ENCODE results near the gene ZNF483.
"Not testable (repeated sequence)": the region's sequence is repeated elsewhere in the genome, so short reads cannot be mapped to it uniquely, and the experiment has no call there.

ZNF483 gene

DNA sequence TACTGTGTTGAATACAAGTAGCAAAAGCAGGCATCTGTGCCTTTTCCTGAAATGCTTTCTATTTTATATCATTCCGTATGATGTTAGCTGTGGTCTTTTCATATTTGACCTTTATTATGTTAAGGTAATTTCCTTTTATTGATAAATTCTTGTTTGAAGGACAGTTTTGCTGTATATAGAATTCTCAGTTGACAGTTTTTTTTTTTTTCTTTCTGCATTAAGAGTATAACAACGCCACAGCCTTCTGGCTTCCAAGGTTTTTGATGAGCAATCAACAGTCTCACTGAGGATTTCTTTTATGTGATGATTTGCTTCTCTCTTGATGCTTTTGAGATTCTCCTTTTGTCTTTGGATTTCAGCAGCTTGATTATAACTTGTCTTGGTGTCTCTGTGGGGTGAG is 23.6 kb downstream of the ZNF483 start:
- no peak for DNase-seq

DNA sequence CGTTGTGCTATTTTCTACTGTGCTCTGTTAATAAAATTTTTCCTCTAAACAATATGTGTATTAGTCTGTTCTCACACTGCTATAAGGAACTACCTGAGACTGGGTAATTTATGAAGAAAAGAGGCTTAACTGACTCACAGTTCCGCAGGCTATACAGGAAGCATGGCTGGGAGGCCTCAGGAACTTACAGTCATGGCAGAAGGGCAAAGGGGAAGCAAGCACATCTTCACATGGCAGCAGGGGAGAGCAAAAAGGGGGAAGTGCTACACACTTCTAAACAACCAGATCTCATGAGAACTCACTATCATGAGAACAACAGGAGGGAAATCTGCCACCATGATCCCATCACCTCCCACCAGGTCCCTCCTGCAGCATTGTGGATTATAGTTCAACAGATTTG is 30.4 kb downstream of the ZNF483 start:
- DNase-seq, result not testable (repeated sequence)

GRCh38 chr9:111559000-111559610 is 34.1 kb downstream of the ZNF483 start:
- DNase-seq, result no peak

- no peak for DNase-seq
Measured at GRCh38 chr9:111561165-111561719, 36.3 kb downstream of the ZNF483 start.

DNA sequence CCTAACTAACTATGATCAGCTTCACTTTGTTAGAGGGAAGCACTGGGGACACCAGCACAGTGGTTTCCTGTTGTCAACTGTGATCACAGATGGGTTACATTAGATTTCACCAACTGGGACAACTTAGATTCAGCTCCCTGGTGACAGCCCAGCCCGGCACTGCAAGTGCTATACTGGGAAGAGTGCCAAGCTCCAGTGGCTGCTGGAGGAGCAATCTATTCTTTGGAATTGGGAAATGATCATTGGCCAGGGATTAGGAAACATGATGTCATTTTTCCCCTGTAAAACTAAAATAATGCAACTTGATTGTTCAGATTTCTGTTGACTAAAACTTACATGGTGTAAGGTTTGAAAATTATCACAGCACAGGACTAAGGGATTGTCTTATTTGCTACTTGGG is 41.3 kb downstream of the ZNF483 start:
- DNase-seq, result no peak

- not testable (repeated sequence) for DNase-seq
Measured at GRCh38 chr9:111568127-111568526, 43.1 kb downstream of the ZNF483 start.

GRCh38 chr9:111572950-111573604 is 48.1 kb downstream of the ZNF483 start:
- DNase-seq, result no peak

DNA sequence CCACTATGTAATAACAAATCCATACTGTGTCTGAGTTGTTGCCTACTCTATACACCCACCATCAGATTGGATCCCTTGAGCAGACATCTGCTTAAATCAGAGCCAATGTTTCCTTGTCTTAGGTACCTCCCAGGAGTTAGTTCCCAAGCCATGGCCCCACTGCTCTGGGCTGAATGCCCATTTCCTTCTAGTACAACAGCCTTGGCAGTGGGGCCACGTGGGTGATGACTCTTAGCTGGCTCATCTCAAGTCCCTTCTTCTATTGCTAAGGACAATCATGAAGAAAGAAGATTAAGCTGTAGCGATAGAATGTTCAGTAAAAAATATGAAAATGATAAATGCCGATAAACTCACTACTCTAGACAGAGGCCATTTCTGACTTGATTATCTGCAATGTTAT is 57.9 kb downstream of the ZNF483 start:
- DNase-seq, result no peak

GRCh38 chr9:111586378-111586777 is 61.4 kb downstream of the ZNF483 start:
- no peak for DNase-seq

DNA sequence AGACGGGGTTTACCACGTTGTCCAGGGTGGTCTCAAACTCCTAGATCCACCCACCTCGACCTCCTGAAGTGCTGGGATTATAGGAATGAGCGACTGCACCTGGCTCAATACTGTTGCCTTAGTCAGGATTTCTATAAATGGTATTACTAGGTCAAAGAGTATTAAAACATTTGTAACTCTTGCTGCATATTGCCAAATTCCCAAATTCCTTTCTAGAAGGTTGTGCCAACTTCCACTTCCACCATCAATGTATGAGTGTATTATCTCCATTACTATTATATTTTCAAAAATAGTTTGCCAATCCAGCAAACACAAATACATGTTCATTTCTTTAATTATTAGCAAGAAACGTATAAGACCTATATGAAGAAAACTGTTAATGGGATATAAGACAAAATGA is 63.9 kb downstream of the ZNF483 start:
- no peak for DNase-seq

DNA sequence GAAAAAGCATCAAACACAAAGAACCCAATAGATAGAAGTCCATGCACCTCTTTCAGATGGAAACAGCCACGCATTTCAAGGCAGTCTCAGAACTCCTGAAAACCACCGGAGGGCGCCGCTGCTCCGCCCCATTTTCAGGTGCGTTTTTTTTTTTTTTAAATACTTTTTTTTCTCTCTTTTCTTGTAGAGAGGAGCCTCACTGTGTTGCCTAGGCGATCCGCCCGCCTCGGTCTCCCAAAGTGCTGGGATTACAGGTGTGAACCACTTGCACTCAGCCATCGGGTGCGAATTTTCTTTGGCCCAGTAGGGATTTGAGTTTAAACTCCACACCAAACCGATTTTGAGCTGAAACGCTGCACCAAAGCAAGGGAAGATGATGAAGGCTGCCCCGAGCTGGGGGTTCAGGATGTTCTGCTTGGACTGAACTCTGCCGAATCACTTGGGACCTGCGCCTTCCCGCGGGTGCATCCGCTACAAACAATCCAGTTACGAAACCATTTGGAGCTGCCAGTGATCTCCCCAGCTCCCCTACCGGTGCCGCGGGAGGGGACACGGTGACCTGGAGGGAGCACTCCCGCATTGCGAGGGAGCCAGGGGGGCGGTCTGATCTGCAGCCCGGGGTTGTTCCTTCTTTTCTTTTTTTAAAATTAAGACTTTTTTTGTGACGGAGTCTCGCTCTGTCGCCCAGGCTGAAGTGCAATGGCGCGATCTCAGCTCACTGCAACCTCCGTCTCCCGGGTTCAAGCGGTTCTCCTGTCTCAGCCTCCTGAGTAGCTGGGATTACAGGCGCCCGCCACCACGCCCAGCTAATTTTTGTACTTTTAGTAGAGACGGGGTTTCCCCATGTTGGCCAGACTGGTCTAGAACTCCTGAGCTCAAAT is 73.1 kb downstream of the ZNF483 start:
- DNase-seq, result peak; percentile 43

- DNase-seq, result no peak
Measured at GRCh38 chr9:111598733-111599091, 73.7 kb downstream of the ZNF483 start.

DNA sequence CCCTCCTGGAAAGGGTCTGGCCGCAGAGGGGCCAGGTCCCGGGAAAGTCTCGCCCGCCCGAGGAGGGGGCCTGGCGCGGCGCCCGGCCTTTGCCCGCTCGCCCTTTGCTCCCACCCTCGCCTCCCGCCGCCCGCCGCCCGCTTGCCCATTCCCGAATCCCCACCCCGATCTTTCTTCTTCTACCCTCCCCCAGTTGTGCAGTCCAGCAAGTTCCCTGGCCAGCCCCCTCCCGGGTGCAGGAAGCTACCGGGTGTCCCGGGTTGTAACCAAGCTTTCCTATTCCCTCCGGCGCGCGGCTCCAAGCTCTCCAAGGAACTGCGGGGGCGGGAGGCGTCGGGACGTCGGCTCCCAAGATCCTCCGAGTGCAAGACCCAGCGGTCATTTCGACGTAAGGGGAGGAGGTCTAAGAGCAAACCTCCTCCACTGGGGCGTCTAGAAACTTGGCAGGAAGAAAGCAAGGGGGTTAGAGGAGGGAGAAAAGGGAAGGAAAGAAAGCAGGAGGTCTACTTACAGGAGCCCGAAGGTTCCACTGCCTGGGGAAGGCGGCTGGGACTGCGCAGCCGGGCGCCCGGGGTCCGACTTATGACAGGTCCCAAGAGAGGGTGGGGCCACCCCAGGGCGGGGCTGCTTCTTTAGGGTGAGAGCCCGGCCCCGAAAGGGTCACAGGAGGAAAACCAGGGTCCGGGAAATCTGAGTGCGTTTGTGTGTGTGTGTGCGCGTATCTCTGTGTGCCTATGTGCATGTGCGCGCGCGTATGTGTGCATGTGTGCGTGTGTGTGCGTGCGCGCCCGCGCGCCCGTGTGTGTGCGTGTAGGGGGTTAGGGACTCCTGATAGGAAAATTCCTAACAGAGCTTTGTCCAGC is 74.3 kb downstream of the ZNF483 start, which contains the start of gene PTGR1:
Gene PTGR1 (minus strand): TSS at position 556 of the 863 bp plus-strand sequence. CDS start 2,225 bp downstream, outside the sequence.
- DNase-seq, result peak; percentile 27

GRCh38 chr9:111599955-111600343 is 75.0 kb downstream of the ZNF483 start:
- no peak for DNase-seq

DNA sequence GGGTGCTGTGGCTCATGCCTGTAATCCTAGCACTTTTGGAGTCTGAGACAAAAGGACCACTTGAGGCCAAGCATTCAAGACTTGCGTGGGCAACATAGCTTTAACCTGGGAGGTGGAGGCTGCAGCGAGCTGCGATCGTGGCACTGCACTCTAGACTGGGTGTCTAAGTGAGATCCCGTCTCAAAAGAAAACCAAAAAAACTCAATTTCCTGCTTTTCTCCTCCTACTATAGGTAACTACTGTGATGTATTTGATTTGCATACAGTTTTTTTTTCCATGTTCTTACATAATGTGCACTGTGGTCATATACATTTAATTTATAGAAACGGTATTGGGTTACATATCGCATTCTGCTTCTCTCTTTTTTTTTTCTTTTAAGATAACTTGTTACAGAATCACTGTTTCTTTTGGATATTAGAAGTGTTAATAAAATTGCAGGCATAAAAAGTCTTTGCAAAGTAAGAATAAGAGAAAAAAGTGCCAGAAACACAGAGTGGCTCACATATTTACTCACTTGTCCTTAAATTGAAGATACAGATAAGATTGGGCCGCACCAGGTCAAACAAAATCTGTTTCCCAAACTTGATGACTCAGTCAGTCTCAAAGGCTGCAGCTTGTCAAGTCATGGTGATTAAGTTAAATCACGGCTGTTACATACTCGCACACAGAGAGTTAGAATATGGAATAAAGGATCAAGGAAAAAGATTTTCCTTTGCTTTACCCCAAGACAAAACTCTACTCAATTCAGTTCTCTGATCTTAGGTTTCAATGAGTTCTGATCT is 76.4 kb downstream of the ZNF483 start:
- no peak for DNase-seq

DNA sequence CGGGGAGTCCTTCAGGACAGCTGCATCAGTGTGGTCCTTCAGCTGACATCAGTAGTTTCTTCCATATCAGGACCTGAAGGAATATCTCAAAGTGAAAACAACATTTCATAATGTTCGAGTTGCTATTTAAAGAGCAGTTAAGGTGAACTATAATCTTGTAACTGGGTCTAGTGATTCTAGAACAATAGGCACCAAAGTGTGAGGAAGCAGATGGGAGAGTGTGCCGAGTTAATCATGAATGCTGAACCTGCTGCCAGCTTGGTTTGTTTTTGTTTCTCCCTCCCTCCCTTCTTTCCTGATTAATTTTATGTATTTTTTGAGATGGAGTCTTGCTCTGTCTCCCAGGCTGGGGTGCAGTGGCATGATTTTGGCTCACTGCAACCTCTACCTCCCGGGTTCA is 78.1 kb downstream of the ZNF483 start:
- DNase-seq, result no peak

DNA sequence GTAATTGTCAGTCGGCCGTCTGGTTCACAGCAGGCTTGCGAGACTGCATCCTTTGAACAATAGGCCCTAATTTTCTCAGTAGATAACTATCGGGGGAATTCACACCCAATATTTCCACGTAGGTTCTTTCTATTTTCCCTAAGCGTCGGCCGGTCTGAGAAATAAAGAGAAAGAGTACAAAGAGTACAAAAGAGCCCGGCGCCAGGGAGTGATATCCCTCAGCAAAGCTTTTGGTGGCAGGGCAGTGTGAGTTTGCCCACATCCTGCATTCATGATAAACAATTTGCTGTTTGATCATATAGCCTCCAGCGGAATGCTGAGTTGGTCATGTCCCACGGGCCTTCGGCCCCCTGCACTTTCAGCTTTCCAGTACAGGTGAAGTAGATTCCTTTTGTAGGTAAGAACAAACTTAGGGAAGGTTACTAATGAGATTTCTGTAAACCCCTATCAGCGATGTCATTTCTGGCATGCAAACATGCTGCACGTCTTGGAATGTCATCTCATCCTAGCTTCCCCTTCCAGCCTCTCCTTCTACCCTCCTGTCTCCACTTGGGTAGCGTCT is 79.2 kb downstream of the ZNF483 start:
- no peak for DNase-seq

DNA sequence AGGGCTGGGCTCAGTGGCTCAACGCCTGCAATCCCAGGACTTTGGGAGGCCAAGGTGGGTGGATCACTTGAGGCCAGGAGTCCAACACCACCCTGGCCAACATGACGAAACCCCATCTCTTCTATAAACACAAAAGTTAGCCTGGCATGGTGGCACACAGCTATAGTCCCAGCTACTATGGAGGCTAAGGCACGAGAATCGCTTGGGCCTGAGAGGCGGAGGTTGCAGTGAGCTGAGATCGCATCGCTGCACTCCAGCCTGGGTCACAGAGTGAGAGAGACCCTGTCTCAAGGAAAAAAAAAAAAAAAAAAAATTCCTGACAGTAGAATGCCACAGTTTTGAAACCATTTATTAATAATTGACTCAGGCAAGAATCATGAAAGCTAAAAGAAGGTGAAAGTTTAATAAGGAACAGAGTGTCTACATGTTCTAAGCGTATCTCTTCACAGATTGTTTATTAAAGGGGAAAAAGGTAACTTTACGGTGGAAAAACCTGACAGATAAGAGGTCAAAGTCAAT is 80.1 kb downstream of the ZNF483 start:
- DNase-seq, result no peak

- no peak for DNase-seq
Measured at GRCh38 chr9:111610149-111610548, 85.2 kb downstream of the ZNF483 start.

DNA sequence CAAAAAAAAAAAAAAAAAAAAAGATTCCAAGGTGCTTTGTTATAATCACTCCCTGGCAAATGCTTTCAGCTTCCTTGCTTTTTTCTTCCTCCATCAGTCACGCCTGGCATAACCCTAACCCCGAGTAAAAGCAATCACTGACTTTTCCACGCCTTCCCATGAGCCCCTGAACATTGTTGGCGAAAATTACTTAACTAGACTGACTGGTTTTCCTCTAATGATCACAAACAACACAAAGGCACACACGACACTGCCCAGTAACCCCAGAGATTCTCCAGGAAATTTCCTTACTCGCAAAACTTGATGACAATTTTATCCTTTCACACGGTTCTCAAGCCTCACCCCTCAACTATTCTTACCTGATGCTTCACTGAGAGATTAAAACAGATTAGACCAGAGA is 85.9 kb downstream of the ZNF483 start:
- no peak for DNase-seq

DNA sequence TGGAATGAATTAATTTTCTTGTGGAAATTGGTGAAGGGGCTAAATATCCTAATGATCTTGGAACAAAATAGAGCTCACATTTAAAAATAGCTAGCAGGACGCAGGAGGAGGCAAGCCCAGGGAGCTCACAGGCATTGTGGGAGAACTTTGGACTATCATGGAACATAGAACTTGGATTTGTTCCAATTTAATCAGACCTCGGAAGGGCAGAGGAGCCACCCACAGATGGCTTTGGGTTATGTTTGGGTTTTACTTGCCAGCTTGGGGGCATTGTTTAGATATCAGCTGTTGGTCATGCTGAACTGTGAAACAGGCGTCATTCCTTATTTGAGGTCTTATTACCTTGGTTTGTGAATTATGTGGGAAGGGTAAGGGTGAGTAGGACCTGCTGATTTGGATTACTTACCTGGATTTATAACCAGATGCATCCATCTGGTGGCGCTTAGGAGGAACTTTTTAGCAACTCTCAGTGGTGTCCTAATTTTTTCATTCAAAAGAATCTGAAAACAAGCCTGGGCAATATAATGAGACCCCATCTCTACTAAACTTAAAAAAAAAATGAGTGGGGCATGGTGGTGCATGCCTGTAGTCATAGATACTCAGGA is 88.6 kb downstream of the ZNF483 start:
- DNase-seq, result no peak
